Stomach (tissue), 9 donors: ENCODE measurements around the gene CGB2. TPM values are rescaled to one million over a fixed set of nuclear protein-coding genes. Genes with fewer than 3 reads are reported as not detected.
"Not testable (repeated sequence)": the region's sequence is repeated elsewhere in the genome, so short reads cannot be mapped to it uniquely, and the experiment has no call there.

Experiments used
- DNase-seq, 2 donors: peaks; one replicate each; pipeline versions ENCODE4 v3.0.0 to v3.0.0-alpha.2; 2013 to 2019
- H3K27ac ChIP-seq, 5 donors: fragments of 200-600 bp in 4 of 5; sonication (generic) in 4 of 5; one replicate each; pipeline ENCODE4 v1.5.1; 2013 to 2019; ENCODE audit warnings: mild to moderate bottlenecking in 1 of 5, moderate library complexity in 1 of 5
- H3K27me3 ChIP-seq, 3 donors: fragments of 200-600 bp; sonication (generic); one replicate each; pipeline ENCODE4 v1.5.1; 2017 to 2019; ENCODE audit warnings: mixed run types in 1 of 3
- H3K36me3 ChIP-seq, 4 donors: fragments of 200-600 bp; sonication (generic); 1 replicate in 3 of 4; 2 replicates in 1 of 4; pipeline ENCODE4 v1.5.1; 2016 to 2019
- H3K4me1 ChIP-seq, 4 donors: fragments of 200-600 bp; sonication (generic); one replicate each; pipeline ENCODE4 v1.5.1; 2016 to 2019
- H3K4me3 ChIP-seq, 4 donors: fragments of 200-600 bp; sonication (generic) in 3 of 4; one replicate each; pipeline ENCODE4 v1.5.1; 2016 to 2019; ENCODE audit warnings: mild to moderate bottlenecking in 1 of 4
- H3K9me3 ChIP-seq, 4 donors: fragments of 200-600 bp; sonication (generic); one replicate each; pipeline ENCODE4 v1.5.1; 2016 to 2019
- CTCF ChIP-seq, 7 experiments: fragments of 450-650 bp in 4 of 7; fragments of 200-600 bp in 3 of 7; sonication (generic) in 3 of 7; IDR thresholded peaks; one replicate each; pipeline ENCODE4 v1.5.1; 2016 to 2019; ENCODE audit warnings: antibody characterized with exemption in 7 of 7, control low read depth in 2 of 7, mild to moderate bottlenecking in 1 of 7
- EP300 ChIP-seq: sonication (generic); formaldehyde crosslinking; IDR thresholded peaks from one replicate; pipeline ENCODE4 v1.6.1; 2017; ENCODE audit warnings: antibody characterized with exemption
- POLR2A ChIP-seq, 4 donors: fragments of 450-650 bp; IDR thresholded peaks; one replicate each; pipeline ENCODE4 v1.6.1; 2016; ENCODE audit warnings: antibody characterized with exemption in 4 of 4, control low read depth in 2 of 4, mild to moderate bottlenecking in 1 of 4, moderate library complexity in 1 of 4
- POLR2AphosphoS5 ChIP-seq, 3 donors: sonication (generic); formaldehyde crosslinking; IDR thresholded peaks; one replicate each; pipeline ENCODE4 v1.6.1; 2016; ENCODE audit warnings: antibody characterized with exemption in 3 of 3
- WGBS, 5 donors: extraction: QIAGEN DNeasy Blood & Tissue Kit in 3 of 5; methylation state at CpG; one replicate each; pipeline versions ENCODE4 v1.1.5 to v1.1.7; 2013 to 2018; 5-methylcytosine and 5-hydroxymethylcytosine counted together
- intact Hi-C: fragments of 100-400 bp; cut with DNase I; formaldehyde crosslinking; loops from one replicate; pipeline ENCODE4 v1.15.1; 2023; ENCODE audit warnings: low total_unique reads
- polyA plus RNA-seq, 3 donors: library from polyadenylated mRNA; stranded (reverse); fragments of 200-250 nt; gene quantifications; one replicate each; pipeline ENCODE4 v1.2.3, GENCODE V29; 2013
- total RNA-seq, 5 donors: library from RNA; depleted of rRNA; stranded (reverse); fragments of >200 nt; gene quantifications; one replicate each; pipeline versions ENCODE4 v1.1.0 to v1.2.3, GENCODE V29; 2014 to 2016
- donor health status: healthy with polysubstance abuse.
- donor health status: Bipolar disorder and iron deficiency.
- donor health status: healthy.

Gene CGB2
- total and polyA plus RNA-seq, 8 donors = not detected

DNA sequence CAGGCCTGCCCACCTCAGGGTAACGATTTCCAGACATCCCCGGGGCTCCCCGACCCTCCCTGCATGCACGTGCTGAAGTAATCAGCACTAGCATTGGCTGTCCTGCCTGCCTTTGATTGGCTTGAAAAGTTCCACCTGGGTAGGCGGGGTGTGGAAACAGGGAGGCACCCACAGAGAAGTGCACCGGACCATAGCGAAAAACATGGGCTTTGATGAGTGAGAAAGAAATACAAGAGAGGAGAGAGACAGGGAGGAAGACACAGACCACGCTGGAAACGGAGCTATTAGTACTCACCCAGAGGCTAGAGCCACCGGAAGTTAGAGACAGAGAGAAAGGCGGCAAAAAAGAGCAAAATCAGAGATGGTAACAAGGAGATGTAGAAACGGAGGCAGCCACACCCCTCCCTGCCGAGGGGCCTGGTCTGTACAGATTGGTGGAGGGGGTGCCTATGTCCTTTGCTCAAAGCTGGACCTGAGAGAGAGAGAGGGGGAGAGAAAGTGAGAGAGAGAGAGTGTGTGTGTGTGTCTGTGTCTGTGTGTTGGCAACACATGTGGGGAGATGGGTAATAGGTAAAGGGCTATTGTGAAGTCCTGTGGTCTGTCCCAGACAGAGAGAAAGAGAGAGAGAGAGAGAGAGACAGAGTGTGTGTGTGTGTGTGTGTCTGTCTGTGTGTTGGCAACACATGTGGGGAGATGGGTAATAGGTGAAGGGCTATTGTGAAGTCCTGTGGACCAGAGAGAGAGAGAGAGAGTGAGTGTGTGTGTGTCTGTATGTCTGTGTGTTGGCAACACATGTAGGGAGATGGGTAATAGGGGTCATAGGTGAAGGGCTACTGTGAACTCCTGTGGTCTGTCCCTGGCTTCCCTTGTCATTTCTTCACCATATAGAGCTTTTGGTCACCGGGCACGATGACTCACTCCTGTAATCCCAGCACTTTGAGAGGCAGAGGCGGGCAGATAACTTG lies 10.5 kb upstream of the CGB2 start:
- no peak for DNase-seq
- Histone ChIP-seq H3K27ac (no peak overlapping the region), H3K4me1 (peaks cover 22 to 27% (median 25%) of the 10 kb centered on the region in 4 donors), H3K9me3 (no peaks in the 10 kb centered on the region), H3K27me3 (peaks cover 0 to 46% (median 15%) of the 10 kb centered on the region in 3 donors), H3K36me3 (peaks cover 0 to 4% (median 3%) of the 10 kb centered on the region in 4 donors), H3K4me3 (no peak overlapping the region)
- intact Hi-C loops = no loop called here
- TF ChIP-seq EP300 = no peak
- TF ChIP-seq POLR2AphosphoS5 (IDR thresholded peaks at IDR 0.05) = no peak
- no peak for TF ChIP-seq CTCF (IDR thresholded peaks at IDR 0.05)
- no peak for TF ChIP-seq POLR2A (IDR thresholded peaks at IDR 0.05)
- WGBS, 5 donors = 32 to 36% (median 35%) methylated on average over 16 of the region's 16 CpGs

DNA sequence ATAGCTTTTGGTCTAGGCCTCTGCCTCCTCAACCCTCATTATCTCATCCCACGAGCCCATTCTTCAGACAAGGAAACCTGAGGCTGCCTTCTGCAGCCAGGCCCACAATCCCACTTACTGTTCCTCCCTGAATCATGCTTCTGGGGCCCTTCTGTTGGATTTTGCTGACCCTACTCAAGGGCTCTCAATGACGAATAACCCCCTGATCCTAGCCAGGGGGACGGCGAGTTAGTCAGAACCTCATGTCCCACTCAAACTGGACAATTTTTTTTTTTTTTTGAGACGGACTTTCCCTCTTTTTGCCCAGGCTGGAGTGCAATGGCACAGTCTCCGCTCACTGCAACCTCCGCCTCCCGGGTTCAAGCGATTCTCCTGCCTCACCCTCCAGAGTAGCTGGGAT lies 9.6 kb upstream of the CGB2 start:
- intact Hi-C loops = no loop called here
- 87 to 93% (median 92%) methylated on average over 9 of the region's 9 CpGs for WGBS, 5 donors

GRCh38 chr19:49024233-49024632 lies 7.5 kb upstream of the CGB2 start, which contains the start of gene CGB3:
TSS of gene CGB3 (minus strand) at chr19:49024333. CDS start at chr19:49023971, 362 bp downstream.
- H3K36me3 ChIP-seq, H3K4me3 ChIP-seq, DNase-seq, H3K9me3 ChIP-seq, intact Hi-C loops, H3K27ac ChIP-seq, H3K4me1 ChIP-seq: not testable (repeated sequence)
- 42 to 74% (median 60%) methylated on average over 5 to 13 of the region's 15 CpGs; no CpG with 5 or more reads in 1 of the 5 donors for WGBS, 5 donors
- H3K27me3 ChIP-seq = peaks cover 0 to 28% (median 10%) of the 10 kb centered on the region in 3 donors

More for the DNA sequence above, 9.6 kb upstream of the CGB2 start:
- Histone ChIP-seq H3K9me3 (no peaks in the 10 kb centered on the region), H3K27me3 (peaks cover 0 to 46% (median 15%) of the 10 kb centered on the region in 3 donors), H3K4me3 (no peak overlapping the region), H3K4me1 (peaks cover 22 to 27% (median 25%) of the 10 kb centered on the region in 4 donors), H3K27ac (no peak overlapping the region), H3K36me3 (no peaks in the 10 kb centered on the region)
- TF ChIP-seq EP300 = no peak
- TF ChIP-seq CTCF (IDR thresholded peaks at IDR 0.05) = no peak
- TF ChIP-seq POLR2A (IDR thresholded peaks at IDR 0.05) = no peak
- TF ChIP-seq POLR2AphosphoS5 (IDR thresholded peaks at IDR 0.05) = no peak
- DNase-seq = no peak

DNA sequence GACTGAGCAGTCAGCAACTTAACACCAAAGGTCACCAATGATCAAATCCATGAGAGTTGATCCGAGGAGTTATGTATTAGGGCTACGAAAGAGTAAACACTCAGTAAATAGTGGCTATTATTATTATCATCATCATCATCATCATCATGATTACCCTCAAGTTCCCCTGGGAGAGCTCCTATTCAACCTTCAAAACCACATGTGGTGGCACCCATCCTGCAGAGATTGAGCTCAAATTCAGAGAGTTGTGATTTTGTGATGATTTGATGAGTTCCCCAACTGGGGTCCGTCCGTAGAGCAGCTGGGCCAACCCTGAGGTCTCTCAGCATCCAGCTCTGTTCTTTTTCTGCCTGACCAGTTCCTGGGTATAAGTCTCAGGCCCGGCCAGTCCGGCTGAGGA lies 6.6 kb upstream of the CGB2 start:
- 81 to 95% (median 82%) methylated on average over 3 to 4 of the region's 6 CpGs for WGBS, 5 donors
- H3K4me3 ChIP-seq, H3K9me3 ChIP-seq, H3K36me3 ChIP-seq, H3K27ac ChIP-seq, DNase-seq, H3K4me1 ChIP-seq, intact Hi-C loops: not testable (repeated sequence)
- peaks cover 0 to 19% (median 4%) of the 10 kb centered on the region in 3 donors for H3K27me3 ChIP-seq

- H3K27ac ChIP-seq, H3K9me3 ChIP-seq, DNase-seq, H3K4me3 ChIP-seq, H3K36me3 ChIP-seq, intact Hi-C loops, H3K4me1 ChIP-seq: not testable (repeated sequence)
- peaks cover 0 to 14% (median 0%) of the 10 kb centered on the region in 3 donors for H3K27me3 ChIP-seq
- 78 to 85% (median 83%) methylated on average over 10 to 23 of the region's 23 CpGs for WGBS, 5 donors
Measured at GRCh38 chr19:49025599-49025998, 6.1 kb upstream of the CGB2 start.

DNA sequence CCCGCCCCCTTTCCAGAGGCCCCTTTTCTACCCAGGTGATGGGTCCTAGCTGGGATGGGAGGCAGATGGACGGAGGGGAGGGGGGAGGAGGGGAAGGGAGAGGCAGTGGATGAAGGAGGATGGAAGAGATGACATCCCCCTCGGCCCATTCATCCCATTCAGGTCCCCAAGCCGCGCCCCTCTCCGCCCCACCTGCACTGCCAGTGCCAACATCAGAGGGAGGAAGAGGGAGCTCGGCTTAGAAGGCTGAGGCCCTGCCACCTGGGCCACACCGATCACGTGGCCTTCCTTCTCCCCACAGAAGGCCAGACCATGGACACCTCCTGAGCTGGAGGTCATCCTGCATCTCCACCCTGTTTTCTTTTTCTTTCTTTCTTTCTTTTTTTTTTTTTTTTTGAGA lies 3.0 kb upstream of the CGB2 start:
- H3K4me1 ChIP-seq, H3K4me3 ChIP-seq, H3K9me3 ChIP-seq, H3K27ac ChIP-seq, H3K27me3 ChIP-seq, intact Hi-C loops, H3K36me3 ChIP-seq, DNase-seq: not testable (repeated sequence)
- 57 to 83% (median 68%) methylated on average over 3 to 9 of the region's 9 CpGs for WGBS, 5 donors

- H3K27me3 ChIP-seq, DNase-seq, H3K27ac ChIP-seq, intact Hi-C loops, H3K4me1 ChIP-seq, H3K9me3 ChIP-seq, H3K4me3 ChIP-seq, H3K36me3 ChIP-seq: not testable (repeated sequence)
- WGBS, 5 donors = 80 to 88% (median 87%) methylated on average over 6 to 14 of the region's 14 CpGs
Measured at GRCh38 chr19:49029749-49030148, 1.9 kb upstream of the CGB2 start.

- H3K4me1 ChIP-seq, intact Hi-C loops, H3K9me3 ChIP-seq, H3K36me3 ChIP-seq, H3K27ac ChIP-seq, H3K27me3 ChIP-seq, H3K4me3 ChIP-seq, DNase-seq: not testable (repeated sequence)
- 80 to 98% (median 92%) methylated on average over 3 to 6 of the region's 8 CpGs for WGBS, 5 donors
Measured at GRCh38 chr19:49030323-49030722, 1.4 kb upstream of the CGB2 start.
